ENCODE measurements around the gene LZTR1. TPM values are rescaled to one million over a fixed set of nuclear protein-coding genes. Genes with fewer than 3 reads are reported as not detected.
"Not testable (repeated sequence)": the region's sequence is repeated elsewhere in the genome, so short reads cannot be mapped to it uniquely, and the experiment has no call there.

LZTR1 gene
- total and polyA plus RNA-seq, 2 experiments from 2014 or later, result 41.3 to 50.4 TPM

DNA sequence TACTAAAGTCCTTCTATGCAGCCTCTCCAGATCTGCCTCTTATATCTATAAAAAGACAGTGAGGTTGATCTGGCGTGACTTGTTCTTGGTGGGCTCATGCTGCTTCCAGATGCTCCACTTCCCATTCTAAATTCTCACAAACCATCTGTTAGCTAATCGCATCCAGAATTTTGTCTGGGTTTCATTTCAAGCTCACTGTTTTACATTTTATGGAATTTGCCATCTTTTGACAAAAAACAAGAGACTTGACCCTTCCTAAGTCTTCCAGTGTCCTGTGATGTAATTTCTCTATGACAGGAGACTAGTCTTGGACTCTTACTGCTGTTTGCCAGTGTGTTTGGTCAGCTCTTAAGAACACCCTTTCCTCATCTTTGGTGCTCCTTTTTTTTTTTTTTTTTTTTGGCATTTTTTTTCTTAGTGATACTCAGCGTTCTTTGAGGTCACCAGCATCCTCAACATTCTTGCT lies 41.9 kb upstream of the LZTR1 start:
- no peaks in the 10 kb centered on the region for H3K9me3 ChIP-seq (ENCODE audit: low read depth)
- H2AFZ ChIP-seq, result no peak overlapping the region
- no peaks in the 10 kb centered on the region for H3K36me3 ChIP-seq (replicated peaks; ENCODE audit: insufficient read depth, low read depth)
- no peak for TF ChIP-seq EZH2 (IDR thresholded peaks at IDR 0.05; ENCODE audit: borderline replicate concordance)
- TF ChIP-seq EZH2phosphoT487 (IDR thresholded peaks at IDR 0.05; ENCODE audit: low read depth, severe bottlenecking, unreplicated experiment), result no peak
- TF ChIP-seq, protein P1, sequence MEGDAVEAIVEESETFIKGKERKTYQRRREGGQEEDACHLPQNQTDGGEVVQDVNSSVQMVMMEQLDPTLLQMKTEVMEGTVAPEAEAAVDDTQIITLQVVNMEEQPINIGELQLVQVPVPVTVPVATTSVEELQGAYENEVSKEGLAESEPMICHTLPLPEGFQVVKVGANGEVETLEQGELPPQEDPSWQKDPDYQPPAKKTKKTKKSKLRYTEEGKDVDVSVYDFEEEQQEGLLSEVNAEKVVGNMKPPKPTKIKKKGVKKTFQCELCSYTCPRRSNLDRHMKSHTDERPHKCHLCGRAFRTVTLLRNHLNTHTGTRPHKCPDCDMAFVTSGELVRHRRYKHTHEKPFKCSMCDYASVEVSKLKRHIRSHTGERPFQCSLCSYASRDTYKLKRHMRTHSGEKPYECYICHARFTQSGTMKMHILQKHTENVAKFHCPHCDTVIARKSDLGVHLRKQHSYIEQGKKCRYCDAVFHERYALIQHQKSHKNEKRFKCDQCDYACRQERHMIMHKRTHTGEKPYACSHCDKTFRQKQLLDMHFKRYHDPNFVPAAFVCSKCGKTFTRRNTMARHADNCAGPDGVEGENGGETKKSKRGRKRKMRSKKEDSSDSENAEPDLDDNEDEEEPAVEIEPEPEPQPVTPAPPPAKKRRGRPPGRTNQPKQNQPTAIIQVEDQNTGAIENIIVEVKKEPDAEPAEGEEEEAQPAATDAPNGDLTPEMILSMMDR (IDR thresholded peaks at IDR 0.05; ENCODE audit: poor library complexity), result no peak
- H3K27ac ChIP-seq, result peak overlapping the region; percentile 36
- H3K9me2 ChIP-seq (replicated peaks; ENCODE audit: insufficient read depth), result no peaks in the 10 kb centered on the region
- peaks cover 97% of the 10 kb centered on the region for H4K20me1 ChIP-seq (ENCODE audit: insufficient read depth, poor library complexity, severe bottlenecking)
- peaks cover 98% of the 10 kb centered on the region for H3K79me2 ChIP-seq
- no peak overlapping the region for H3K4me3 ChIP-seq
- no peak overlapping the region for H3K4me2 ChIP-seq
- 70% methylated on average over 3 of the region's 3 CpGs for WGBS (ENCODE audit: low lambda C conversion rate, missing lambda C conversion rate)
- H3K4me1 ChIP-seq (ENCODE audit: insufficient read depth), result peaks cover 18% of the 10 kb centered on the region
- DNase-seq (ENCODE audit: low spot score), result no peak
- no peaks in the 10 kb centered on the region for H3K27me3 ChIP-seq

DNA sequence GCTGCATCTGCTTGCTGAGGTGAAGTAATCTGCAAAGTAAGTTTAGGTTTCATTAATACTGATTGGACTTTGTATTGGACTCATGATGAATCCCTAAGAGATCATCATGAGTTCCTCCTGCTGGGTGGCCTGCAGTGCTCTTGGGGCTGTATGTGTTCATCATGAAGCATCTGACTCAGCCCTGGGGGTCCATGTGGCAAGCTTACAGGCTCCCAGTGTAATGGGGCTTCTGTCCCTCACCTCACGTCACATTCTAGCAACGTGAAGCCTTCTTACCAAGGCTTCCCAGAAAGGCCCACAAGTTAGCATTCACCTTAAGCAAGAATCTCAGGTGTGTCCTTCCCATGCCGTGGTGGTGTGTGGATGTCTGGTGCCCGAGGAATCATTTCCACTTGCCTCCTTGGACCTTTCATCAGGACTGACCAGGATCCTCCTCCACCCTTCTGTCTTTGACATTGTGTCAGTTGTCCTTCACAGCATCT lies 41.2 kb upstream of the LZTR1 start:
- peaks cover 97% of the 10 kb centered on the region for H4K20me1 ChIP-seq (ENCODE audit: insufficient read depth, poor library complexity, severe bottlenecking)

DNA sequence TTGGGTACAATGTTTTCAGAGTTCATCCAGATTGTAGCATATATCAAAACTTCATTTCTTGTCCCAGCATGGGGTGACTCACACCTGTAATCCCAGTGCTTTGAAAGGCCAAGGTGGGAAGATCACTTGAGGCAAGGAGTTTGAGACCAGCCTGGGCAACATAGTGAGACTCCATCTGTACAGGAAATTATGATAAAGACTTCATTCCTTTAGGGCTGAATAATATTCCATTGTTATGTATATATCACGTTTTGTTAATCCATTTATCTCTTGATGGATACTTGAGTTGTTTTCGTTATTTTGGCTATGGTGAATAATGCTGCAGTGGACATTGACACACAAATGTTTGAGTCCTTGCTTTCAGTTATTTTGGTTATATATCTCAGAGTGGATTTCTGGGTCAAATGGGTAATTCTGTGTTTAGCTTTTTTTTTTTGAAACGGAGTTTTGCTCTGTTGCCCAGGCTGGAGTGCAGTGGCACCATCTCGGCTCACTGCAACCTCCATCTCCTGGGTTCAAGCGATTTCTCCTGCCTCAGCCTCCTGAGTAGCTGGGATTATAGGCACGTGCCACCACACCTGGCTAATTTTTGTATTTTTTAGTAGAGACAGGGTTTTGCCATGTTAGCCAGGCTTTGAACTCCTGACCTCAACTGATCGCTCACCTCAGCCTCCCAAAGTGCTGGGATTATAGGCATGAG lies 39.7 kb upstream of the LZTR1 start:
- H3K4me2 ChIP-seq; H3K27ac ChIP-seq; H3K36me3 ChIP-seq (replicated peaks; ENCODE audit: insufficient read depth, low read depth); H2AFZ ChIP-seq; H3K27me3 ChIP-seq; H3K9me3 ChIP-seq (ENCODE audit: low read depth); DNase-seq (ENCODE audit: low spot score); H3K4me3 ChIP-seq; H3K9me2 ChIP-seq (replicated peaks; ENCODE audit: insufficient read depth): not testable (repeated sequence)
- Histone ChIP-seq H3K79me2 (peaks cover 98% of the 10 kb centered on the region), H3K4me1 (ENCODE audit: insufficient read depth) (peaks cover 13% of the 10 kb centered on the region), H4K20me1 (ENCODE audit: insufficient read depth, poor library complexity, severe bottlenecking) (peaks cover 97% of the 10 kb centered on the region)
- WGBS (ENCODE audit: low lambda C conversion rate, missing lambda C conversion rate), result 93% methylated on average over 7 of the region's 7 CpGs

More for the DNA sequence above, 41.2 kb upstream of the LZTR1 start:
- DNase-seq (ENCODE audit: low spot score), result no peak
- Histone ChIP-seq H3K9me2 (replicated peaks; ENCODE audit: insufficient read depth) (no peaks in the 10 kb centered on the region), H3K36me3 (replicated peaks; ENCODE audit: insufficient read depth, low read depth) (no peaks in the 10 kb centered on the region), H3K27ac (peak overlapping the region; percentile 36), H3K79me2 (peaks cover 98% of the 10 kb centered on the region), H3K4me2 (no peak overlapping the region), H3K4me3 (no peak overlapping the region), H3K27me3 (no peaks in the 10 kb centered on the region), H3K9me3 (ENCODE audit: low read depth) (no peaks in the 10 kb centered on the region), H2AFZ (no peak overlapping the region), H3K4me1 (ENCODE audit: insufficient read depth) (peaks cover 18% of the 10 kb centered on the region)
- TF ChIP-seq EZH2 (IDR thresholded peaks at IDR 0.05; ENCODE audit: borderline replicate concordance) (no peak), EZH2phosphoT487 (IDR thresholded peaks at IDR 0.05; ENCODE audit: low read depth, severe bottlenecking, unreplicated experiment) (no peak)
- TF ChIP-seq, protein P1 (IDR thresholded peaks at IDR 0.05; ENCODE audit: poor library complexity), result no peak
- 93% methylated on average over 4 of the region's 4 CpGs for WGBS (ENCODE audit: low lambda C conversion rate, missing lambda C conversion rate)

DNA sequence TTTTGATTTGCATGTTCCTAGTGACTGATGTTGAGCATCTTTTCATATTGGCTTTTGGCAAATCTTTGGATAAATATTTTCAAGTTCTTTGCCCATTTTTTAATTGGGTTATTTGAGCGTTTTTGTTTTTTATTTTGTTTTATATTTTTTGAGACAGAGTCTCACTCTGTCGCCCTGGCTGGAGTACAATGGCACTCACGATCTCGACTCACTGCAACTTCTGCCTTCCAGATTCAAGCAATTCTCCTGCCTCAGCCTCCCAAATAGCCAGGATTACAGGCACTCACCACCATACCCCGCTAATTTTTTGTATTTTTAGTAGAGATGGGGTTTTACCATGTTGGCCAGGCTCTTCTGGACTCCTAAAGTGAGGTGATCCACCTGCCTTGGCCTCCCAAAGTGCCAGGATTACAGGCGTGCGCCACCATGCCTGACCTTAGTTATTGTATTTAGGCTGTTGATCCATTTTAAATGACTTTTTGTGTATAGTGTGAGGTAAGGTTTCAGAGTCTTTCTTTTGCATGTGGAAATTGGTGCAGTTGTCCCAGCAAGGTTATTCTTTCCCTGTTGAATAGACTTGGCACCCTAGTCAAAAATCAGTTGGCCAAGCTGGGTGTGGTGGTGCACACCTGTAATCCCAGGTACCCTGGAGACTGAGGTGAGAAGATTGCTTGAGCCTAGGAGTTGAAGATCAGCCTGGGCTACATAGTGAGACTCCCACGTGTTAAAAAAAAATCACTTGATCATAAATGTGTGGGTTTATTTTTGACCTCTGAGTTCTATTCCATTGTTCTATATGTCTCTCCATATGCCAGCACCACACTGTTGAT lies 38.8 kb upstream of the LZTR1 start:
- WGBS (ENCODE audit: low lambda C conversion rate, missing lambda C conversion rate), result 98% methylated on average over 8 of the region's 8 CpGs
- Histone ChIP-seq H3K36me3 (replicated peaks; ENCODE audit: insufficient read depth, low read depth) (no peaks in the 10 kb centered on the region), H3K9me2 (replicated peaks; ENCODE audit: insufficient read depth) (no peaks in the 10 kb centered on the region), H3K27ac (no peak overlapping the region), H4K20me1 (ENCODE audit: insufficient read depth, poor library complexity, severe bottlenecking) (peaks cover 95% of the 10 kb centered on the region), H3K4me2 (no peak overlapping the region), H3K9me3 (ENCODE audit: low read depth) (no peaks in the 10 kb centered on the region), H3K4me3 (no peak overlapping the region), H3K79me2 (peaks cover 98% of the 10 kb centered on the region), H3K4me1 (ENCODE audit: insufficient read depth) (peaks cover 7% of the 10 kb centered on the region), H3K27me3 (no peaks in the 10 kb centered on the region), H2AFZ (no peak overlapping the region)
- TF ChIP-seq EZH2phosphoT487 (IDR thresholded peaks at IDR 0.05; ENCODE audit: low read depth, severe bottlenecking, unreplicated experiment) (no peak), EZH2 (IDR thresholded peaks at IDR 0.05; ENCODE audit: borderline replicate concordance) (no peak)
- TF ChIP-seq, protein P1 (IDR thresholded peaks at IDR 0.05; ENCODE audit: poor library complexity), result no peak
- no peak for DNase-seq (ENCODE audit: low spot score)

All from hepatocyte (in vitro differentiated cells).